DOHH2 (cell line): ENCODE results near the gene DUOX1.
A peak's percentile ranks its signal among the peaks of the same experiment; 100 is the strongest.

Experiments
- H3F3A ChIP-seq: fragments of 200-600 bp; sonication (generic), shearing (Covaris generic); 2 replicates; pipeline ENCODE4 v1.6.0; 2016; ENCODE audit warnings: antibody characterized with exemption, mild to moderate bottlenecking; ENCODE audit not compliant: control insufficient read depth, insufficient read depth
- H3K27ac ChIP-seq: fragments of 200-600 bp; sonication (generic); 2 replicates; pipeline ENCODE4 v1.5.1; 2014; ENCODE audit warnings: low read depth, mild to moderate bottlenecking, low read length, moderate library complexity
- H3K27me3 ChIP-seq: fragments of 200-600 bp; sonication (generic); 2 replicates; pipeline ENCODE4 v1.6.1; 2014; ENCODE audit warnings: mild to moderate bottlenecking, low read length, mixed read lengths; ENCODE audit not compliant: control insufficient read depth
- H3K36me3 ChIP-seq: fragments of 200-600 bp; sonication (generic); 2 replicates; pipeline ENCODE4 v1.6.1; 2014; ENCODE audit warnings: mild to moderate bottlenecking, low read length, moderate library complexity, mixed read lengths; ENCODE audit not compliant: control insufficient read depth
- H3K4me1 ChIP-seq: fragments of 200-600 bp; sonication (generic); 2 replicates; pipeline ENCODE4 v1.6.1; 2014; ENCODE audit warnings: mild to moderate bottlenecking, low read length, mixed read lengths; ENCODE audit not compliant: control insufficient read depth
- H3K4me2 ChIP-seq: fragments of 200-600 bp; sonication (generic); 2 replicates; pipeline ENCODE4 v1.6.0; 2014; ENCODE audit warnings: mild to moderate bottlenecking, low read length, moderate library complexity
- H3K4me3 ChIP-seq: fragments of 200-600 bp; sonication (generic); 2 replicates; pipeline ENCODE4 v1.5.1; 2014; ENCODE audit warnings: mild to moderate bottlenecking, low read length, mixed read lengths
- H3K79me2 ChIP-seq: fragments of 200-600 bp; sonication (generic); 2 replicates; pipeline ENCODE4 v1.6.1; 2014; ENCODE audit warnings: mild to moderate bottlenecking, low read length, mixed read lengths; ENCODE audit not compliant: control insufficient read depth
- H3K9me2 ChIP-seq: fragments of 200-600 bp; sonication (generic); replicated peaks from 2 replicates; pipeline ENCODE4 v1.6.1; 2014; ENCODE audit warnings: mild to moderate bottlenecking, low read length, mixed read lengths; ENCODE audit not compliant: control insufficient read depth
- H3K9me3 ChIP-seq: fragments of 200-600 bp; sonication (generic); 2 replicates; pipeline ENCODE4 v1.6.1; 2014; ENCODE audit warnings: antibody characterized with exemption, low read length, mixed read lengths; ENCODE audit not compliant: control insufficient read depth, insufficient read depth
- H4K20me1 ChIP-seq: fragments of 200-600 bp; sonication (generic); 2 replicates; pipeline ENCODE4 v1.6.0; 2014; ENCODE audit warnings: low read depth, mild to moderate bottlenecking, antibody characterized with exemption, low read length, moderate library complexity; ENCODE audit not compliant: control insufficient read depth, insufficient read depth
- EZH2phosphoT487 ChIP-seq: fragments of 200-600 bp; sonication (generic); IDR thresholded peaks from 2 replicates; pipeline ENCODE4 v1.6.1; 2017; ENCODE audit warnings: borderline replicate concordance, mild to moderate bottlenecking, antibody characterized with exemption, low read length, moderate library complexity, mixed read lengths
- TF ChIP-seq, protein P1 (sequence below): fragments of 200-600 bp; sonication (generic); IDR thresholded peaks from one replicate; pipeline ENCODE4 v1.5.1; 2014; ENCODE audit warnings: antibody characterized with exemption, mild to moderate bottlenecking, low read depth, low read length; ENCODE audit not compliant: poor library complexity, severe bottlenecking

Gene DUOX1

GRCh38 chr15:45116482-45117307, 13.1 kb upstream of the DUOX1 start:
- TF ChIP-seq, protein P1, sequence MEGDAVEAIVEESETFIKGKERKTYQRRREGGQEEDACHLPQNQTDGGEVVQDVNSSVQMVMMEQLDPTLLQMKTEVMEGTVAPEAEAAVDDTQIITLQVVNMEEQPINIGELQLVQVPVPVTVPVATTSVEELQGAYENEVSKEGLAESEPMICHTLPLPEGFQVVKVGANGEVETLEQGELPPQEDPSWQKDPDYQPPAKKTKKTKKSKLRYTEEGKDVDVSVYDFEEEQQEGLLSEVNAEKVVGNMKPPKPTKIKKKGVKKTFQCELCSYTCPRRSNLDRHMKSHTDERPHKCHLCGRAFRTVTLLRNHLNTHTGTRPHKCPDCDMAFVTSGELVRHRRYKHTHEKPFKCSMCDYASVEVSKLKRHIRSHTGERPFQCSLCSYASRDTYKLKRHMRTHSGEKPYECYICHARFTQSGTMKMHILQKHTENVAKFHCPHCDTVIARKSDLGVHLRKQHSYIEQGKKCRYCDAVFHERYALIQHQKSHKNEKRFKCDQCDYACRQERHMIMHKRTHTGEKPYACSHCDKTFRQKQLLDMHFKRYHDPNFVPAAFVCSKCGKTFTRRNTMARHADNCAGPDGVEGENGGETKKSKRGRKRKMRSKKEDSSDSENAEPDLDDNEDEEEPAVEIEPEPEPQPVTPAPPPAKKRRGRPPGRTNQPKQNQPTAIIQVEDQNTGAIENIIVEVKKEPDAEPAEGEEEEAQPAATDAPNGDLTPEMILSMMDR: no peak
- TF ChIP-seq EZH2phosphoT487: no peak
- no peak overlapping the region for H3K4me3 ChIP-seq

GRCh38 chr15:45117308-45118130, 12.3 kb upstream of the DUOX1 start:
- Histone ChIP-seq H3F3A (no peaks in the 10 kb centered on the region), H3K9me2 (no peaks in the 10 kb centered on the region), H3K27ac (no peak overlapping the region), H4K20me1 (no peaks in the 10 kb centered on the region), H3K79me2 (no peaks in the 10 kb centered on the region), H3K36me3 (no peaks in the 10 kb centered on the region), H3K4me1 (peaks cover 13% of the 10 kb centered on the region), H3K4me3 (no peak overlapping the region), H3K27me3 (peaks cover 47% of the 10 kb centered on the region), H3K4me2 (peak overlapping the region; percentile 46), H3K9me3 (no peaks in the 10 kb centered on the region)
- TF ChIP-seq EZH2phosphoT487: no peak
- TF ChIP-seq, protein P1: no peak

More at GRCh38 chr15:45116482-45117307, 13.1 kb upstream of the DUOX1 start:
- H3K9me2 ChIP-seq: no peaks in the 10 kb centered on the region
- no peak overlapping the region for H3K4me2 ChIP-seq
- H3K79me2 ChIP-seq: no peaks in the 10 kb centered on the region
- no peak overlapping the region for H3K27ac ChIP-seq
- H3K36me3 ChIP-seq: no peaks in the 10 kb centered on the region
- H4K20me1 ChIP-seq: no peaks in the 10 kb centered on the region
- peaks cover 13% of the 10 kb centered on the region for H3K4me1 ChIP-seq
- peaks cover 43% of the 10 kb centered on the region for H3K27me3 ChIP-seq
- H3K9me3 ChIP-seq: no peaks in the 10 kb centered on the region
- H3F3A ChIP-seq: no peaks in the 10 kb centered on the region

- Histone ChIP-seq H3K4me3 (no peak overlapping the region), H3K4me2 (peak overlapping the region; percentile 46), H3K79me2 (no peaks in the 10 kb centered on the region), H3K27me3 (peaks cover 45% of the 10 kb centered on the region), H3K9me2 (no peaks in the 10 kb centered on the region), H3K9me3 (no peaks in the 10 kb centered on the region), H3K27ac (no peak overlapping the region), H3K4me1 (peaks cover 13% of the 10 kb centered on the region), H3K36me3 (no peaks in the 10 kb centered on the region), H4K20me1 (no peaks in the 10 kb centered on the region), H3F3A (no peaks in the 10 kb centered on the region)
- no peak for TF ChIP-seq EZH2phosphoT487
- TF ChIP-seq, protein P1: peak; percentile 100
Measured at GRCh38 chr15:45118131-45118588, 11.6 kb upstream of the DUOX1 start.
